HG02798 (cell line): ENCODE data around the gene NUP42.
"Not testable (repeated sequence)": the region's sequence is repeated elsewhere in the genome, so short reads cannot be mapped to it uniquely, and the experiment has no call there.

ENCODE experiments used
- ATAC-seq: cut with Tn5 transposase; IDR thresholded peaks from one replicate; pipeline ENCODE4 v1.9.1; 2021; ENCODE audit warnings: mild to moderate bottlenecking; ENCODE audit not compliant: unreplicated experiment, poor library complexity

The NUP42 gene, protein sequence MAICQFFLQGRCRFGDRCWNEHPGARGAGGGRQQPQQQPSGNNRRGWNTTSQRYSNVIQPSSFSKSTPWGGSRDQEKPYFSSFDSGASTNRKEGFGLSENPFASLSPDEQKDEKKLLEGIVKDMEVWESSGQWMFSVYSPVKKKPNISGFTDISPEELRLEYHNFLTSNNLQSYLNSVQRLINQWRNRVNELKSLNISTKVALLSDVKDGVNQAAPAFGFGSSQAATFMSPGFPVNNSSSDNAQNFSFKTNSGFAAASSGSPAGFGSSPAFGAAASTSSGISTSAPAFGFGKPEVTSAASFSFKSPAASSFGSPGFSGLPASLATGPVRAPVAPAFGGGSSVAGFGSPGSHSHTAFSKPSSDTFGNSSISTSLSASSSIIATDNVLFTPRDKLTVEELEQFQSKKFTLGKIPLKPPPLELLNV

DNA sequence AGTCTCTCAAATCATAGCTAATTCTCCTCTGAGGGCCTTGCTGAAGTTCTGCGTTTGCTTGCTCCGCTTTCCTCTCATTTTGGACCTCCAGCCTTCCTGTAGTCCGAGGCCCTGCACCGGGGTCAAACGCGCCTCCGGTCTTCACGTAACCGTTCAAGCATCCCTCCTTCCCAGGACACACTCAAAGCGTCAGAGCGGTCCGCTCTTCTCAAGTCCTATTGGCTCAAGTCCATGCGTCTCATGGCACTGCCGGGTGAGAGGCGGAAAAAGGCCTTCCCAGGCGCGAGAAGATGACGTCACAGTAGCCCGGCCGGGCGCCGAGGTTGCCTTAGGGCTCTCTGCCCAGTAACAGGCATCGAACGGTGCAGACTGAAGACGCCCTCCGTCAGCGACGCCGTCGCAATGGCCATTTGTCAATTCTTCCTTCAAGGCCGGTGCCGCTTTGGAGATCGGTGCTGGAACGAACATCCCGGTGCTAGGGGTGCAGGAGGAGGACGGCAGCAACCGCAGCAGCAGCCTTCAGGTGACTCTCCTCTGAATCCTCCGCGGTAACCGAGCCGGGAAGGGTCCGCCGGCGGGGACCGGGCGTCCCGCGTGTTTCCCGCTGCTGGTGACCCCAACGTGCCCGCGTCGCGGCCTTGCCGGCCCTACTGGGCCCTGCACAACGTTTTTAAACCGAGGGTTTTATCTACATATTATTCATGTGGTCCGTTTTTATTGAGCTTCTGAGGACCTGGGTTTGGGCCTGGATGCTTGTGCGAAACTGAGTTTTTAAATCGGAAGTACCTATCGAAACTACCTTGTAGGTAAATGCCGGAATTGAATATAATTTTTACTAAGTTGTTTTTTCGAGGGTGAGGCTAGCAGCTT lies at the start of gene NUP42:
Gene NUP42 (plus strand): TSS at position 365 of the 870 bp plus-strand sequence. CDS start 38 bp downstream, at position 403.
- peak; percentile 97 for ATAC-seq

DNA sequence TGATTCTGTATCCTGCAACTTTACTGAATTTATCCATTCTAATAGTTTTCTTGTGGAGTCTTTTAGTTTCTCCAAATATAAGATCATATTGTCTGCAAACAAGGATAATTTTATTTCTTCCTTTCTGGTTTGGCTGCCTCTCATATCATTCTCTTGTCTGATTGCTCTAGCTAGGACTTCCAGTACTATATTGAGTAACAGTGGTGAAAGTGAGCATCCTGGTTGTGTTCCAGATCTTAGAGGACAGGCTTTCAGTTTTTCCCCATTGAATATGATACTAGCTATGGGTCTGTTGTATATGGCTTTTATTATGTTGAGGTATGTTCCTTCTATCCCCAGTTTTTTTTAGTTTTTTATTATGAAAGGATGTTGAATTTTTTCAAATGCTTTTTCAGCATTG lies 48.1 kb upstream of the NUP42 start:
- no peak for ATAC-seq

DNA sequence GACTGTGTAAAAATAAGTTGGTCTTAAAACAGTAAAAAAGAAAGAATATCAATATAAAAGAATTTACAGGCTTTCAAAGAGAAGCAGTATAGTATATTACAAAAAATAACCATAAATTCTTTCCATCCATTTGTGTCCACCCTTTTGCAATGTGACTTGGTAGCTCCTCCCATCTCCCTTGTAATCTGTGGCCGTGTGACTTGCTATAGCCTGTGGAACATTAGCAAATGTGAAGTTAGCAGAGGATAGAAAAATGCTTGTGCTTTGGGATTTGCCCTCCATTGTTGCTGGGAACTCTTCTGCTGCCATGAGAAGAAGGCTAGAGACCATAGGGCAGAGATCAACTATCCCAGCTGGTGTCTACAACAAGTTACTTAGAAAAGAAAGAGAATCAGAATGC lies 46.1 kb upstream of the NUP42 start:
- no peak for ATAC-seq

DNA sequence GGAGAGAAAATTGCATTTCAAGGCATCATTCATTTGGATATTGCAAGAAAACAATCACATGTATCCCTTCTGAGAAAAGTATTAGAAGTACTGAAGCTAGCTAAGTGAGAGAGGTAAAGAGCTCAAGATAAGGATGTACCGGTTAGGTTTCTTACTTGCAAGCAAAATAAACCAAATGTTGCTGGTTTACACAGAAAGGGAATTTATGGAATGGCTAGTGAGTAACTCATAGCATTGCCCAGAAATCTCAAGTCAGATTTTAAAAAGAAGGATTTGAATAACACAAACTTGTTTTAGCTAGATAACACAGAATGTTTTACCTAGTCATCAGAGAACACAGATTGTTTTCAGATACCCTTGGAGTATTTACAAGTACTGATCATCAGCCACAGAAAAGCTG lies 45.6 kb upstream of the NUP42 start:
- no peak for ATAC-seq

DNA sequence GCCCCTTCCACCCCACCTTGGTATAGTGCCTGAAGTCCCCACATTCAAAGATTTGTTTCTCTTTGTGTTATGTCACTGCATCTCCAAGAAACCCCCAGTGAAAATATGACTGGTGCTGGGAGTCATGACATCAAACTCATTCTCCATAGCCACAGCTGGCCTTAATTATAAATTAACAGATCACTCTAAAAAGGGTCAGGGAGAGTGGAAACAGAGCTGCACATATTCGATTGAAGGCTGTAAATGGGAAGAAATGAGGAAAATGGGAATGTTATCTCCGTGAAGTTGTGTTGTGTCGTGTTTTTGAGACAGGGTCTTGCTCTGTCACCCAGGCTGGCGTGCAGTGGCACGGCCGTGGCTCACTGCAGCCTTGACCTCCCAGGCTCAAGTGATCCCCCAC lies 24.2 kb upstream of the NUP42 start:
- ATAC-seq: no peak

DNA sequence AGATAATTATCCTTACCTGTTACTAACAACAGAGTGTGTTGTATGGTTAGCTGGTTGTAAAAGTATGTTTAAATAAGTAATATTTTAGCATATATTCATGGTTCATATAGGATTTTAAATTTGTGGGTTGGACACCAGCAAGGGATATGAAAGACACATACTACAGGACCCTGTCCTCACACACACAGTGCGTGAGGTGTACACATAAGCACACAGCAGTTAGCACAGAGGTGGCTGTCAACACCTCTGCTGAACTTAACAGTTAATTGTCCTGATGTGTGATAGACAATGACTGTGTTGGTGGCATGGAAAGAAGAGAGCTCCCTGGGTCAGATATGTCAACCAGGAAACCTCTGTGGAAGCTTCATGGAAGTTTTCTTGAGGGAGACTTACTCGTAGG lies 23.3 kb upstream of the NUP42 start:
- no peak for ATAC-seq

DNA sequence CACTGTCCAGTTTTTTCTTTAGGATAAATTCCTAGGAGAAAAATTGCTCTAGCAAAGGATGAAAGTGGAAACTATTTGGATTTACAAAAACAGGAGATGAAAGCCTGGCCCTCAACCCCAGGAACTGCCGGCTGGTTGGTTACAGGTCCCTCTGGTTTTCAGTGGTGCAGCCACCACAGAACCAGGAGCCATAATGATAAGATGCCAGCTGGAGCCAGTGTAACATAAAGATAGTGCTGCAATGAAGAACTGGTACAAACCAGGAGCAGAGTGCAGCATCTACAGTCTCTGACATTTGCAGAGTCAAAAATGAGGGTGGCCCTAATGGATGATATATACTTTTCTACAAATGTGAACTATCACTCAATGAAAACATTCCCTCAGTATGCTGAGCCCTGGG lies 20.4 kb upstream of the NUP42 start:
- no peak for ATAC-seq

DNA sequence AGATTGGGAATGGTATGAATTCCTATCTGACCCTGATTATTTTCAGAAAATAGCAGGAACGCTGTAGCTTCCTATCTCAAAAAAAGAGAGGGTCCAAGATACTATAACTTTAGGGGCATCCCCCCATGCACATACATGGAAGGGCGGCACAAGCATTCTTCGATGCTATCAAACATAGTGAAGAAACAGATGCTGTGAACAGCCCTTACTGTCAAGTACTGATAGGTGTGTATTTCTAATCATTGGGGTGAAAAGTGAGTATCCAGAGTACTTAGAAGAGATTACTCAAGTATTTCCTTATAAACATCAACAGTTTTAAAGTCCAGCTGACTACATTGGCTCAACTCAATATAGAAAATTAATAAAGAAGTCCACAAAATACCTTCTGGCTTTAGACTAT lies 17.0 kb upstream of the NUP42 start:
- ATAC-seq: no peak

DNA sequence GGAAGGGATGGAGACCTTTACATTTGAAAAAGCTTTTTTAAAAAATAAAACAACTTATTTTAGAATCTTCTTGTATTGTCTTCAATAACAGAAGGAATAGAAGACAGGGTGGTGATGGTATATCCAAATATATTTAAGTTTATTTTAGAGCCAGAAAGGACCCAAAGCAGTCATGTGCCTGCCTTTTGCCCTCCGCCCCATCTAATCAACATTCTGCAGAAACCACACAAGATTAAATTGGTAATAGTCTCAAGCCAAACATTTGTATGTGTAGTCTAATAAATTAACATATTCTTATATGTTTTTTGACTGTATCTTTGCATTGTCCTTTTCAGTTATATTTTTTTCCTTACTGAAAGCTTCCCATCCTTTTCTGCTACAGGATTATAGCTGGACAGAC lies 16.5 kb upstream of the NUP42 start:
- no peak for ATAC-seq

DNA sequence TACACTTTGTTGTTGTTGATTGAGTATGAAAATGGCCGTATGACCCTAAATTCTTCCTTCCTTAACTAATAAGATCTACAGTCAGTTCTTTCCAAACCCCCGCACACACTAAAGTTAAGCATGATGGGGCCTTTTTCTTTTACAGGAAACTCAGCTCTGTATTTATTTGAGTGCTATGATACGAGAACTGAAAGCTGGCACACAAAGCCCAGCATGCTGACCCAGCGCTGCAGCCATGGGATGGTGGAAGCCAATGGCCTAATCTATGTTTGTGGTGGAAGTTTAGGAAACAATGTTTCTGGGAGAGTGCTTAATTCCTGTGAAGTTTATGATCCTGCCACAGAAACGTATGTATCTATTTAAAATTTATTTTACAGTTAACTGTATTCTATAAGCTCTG lies 14.2 kb upstream of the NUP42 start:
- no peak for ATAC-seq

DNA sequence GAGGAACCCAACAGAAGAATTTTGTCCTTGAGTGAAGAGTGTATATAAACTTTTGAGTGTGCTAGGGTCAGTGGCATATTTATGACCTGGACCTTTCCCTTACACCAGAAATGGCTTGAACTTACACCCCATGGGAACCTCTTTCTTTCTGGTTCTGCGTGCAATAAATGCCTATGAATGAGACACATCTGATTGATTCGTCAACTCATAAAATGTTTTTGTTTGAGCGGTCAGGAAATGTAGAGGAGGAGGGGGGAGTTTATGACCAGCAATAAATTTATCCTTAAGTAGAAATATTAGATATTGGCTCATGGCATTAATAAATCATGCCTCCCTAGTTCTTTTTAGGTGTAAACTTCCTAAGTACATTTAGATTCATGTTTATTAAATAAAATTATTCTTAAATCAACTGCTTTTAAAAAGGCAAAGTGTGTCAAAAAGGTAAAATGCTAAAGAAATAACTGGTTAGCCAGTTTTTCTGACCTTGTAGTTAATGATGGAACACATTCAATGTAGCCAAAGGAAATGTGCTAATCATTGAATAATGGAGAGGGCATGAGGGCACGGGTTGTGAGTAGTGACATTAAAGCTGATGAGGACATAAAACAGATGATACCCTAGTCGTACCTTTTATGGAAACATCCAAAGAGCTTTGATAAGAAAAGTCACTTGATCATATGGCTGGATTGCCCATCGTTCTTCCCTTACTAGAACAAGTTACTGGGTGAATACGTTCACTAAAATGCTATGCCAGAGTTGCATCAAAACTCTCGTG lies 13.6 kb upstream of the NUP42 start:
- ATAC-seq: no peak

DNA sequence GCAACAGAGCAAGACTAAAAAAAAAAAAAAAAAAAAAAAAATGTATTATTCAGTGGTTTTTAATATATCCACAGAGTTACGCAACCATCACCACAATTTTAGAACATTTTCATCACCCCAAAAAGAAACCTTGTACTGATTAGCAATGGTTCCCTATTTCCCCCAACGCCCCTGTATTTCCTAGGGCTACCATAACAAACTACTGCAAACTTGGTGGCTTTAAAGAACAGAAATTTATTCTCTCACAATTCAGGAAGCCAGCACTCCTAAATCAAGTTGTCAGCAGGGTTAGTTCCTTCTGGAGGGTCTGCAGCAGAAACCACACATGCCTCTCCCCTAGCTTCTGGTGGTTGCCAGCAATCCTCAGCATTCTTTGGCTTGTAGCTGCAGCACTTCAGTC lies 5.9 kb upstream of the NUP42 start:
- no peak for ATAC-seq

DNA sequence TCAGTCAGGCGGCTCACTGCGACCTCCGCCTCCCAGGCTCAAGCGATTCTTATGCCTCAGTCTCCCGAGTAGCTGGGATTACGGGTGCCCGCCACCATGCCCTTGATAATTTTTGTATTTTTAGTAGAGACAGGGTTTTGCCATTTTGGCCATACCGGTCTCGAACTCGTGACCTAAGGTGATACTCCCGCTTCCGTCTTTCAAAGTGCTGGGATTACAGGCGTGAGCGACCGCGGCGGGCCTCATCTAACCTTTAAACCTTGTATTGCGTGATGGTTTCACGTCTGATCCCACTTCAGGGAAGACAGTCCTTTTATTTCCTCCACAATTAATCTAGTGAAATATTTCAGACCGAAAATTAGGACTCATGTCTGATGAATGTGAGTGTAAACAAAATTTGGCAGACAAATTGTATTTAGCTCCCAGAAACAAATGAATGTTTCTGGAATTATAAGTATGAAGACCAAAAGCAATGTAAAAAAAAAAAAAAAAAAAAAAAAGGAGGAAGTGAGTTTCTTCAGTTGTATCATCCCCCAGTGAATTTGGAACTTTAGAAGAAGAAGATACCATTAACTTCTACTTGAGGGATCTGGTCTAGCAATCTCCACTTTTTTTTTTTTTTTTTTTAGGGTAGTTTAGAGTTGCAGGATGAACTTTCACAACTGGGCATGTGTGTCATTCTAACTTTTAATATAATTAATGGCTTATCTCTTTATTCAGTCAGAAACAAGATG lies 1.6 kb downstream of the NUP42 start:
- ATAC-seq: no peak

DNA sequence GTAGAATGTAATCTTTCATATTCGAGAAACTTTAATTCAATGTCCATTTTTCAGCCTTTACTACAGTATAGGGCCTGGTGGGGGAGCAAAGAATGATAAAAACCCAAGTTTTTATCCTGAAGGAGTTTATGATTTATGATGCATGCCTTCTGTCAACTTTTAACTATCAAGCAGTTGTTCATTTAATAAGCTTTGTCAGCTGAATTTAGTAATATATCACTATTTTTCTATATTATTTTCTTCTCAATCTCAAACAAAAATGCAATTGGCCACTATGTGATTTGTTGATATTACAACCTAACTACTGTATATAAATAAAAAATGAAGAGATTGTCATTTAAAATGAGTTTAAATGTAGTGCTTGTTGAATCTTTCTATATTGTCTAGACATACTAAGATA lies 2.4 kb downstream of the NUP42 start:
- no peak for ATAC-seq

DNA sequence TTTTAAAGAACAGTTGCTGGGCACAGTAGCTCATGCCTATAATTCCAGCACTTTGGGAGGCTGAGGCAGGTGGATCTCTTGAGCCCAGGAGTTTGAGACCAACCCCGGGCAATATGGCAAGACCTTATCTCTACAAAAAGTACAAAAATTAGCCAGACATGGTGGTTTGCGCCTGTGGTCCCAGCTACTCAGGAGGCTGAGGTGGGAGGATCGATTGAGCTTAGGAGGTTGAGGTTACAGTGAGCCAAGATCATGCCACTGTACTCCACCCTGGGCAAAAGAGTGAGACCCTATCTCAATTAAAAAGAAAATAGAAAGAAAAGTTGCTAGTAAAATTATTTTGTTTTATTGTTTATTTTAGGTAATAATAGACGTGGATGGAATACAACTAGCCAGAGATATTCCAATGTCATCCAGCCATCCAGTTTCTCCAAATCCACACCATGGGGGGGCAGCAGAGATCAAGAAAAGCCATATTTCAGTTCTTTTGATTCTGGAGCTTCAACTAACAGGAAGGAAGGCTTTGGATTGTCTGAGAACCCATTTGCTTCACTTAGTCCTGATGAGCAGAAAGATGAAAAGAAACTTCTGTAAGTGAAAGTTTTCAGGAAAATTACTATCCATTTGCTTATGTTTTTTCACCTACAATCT lies 3.0 kb downstream of the NUP42 start:
- ATAC-seq: no peak

DNA sequence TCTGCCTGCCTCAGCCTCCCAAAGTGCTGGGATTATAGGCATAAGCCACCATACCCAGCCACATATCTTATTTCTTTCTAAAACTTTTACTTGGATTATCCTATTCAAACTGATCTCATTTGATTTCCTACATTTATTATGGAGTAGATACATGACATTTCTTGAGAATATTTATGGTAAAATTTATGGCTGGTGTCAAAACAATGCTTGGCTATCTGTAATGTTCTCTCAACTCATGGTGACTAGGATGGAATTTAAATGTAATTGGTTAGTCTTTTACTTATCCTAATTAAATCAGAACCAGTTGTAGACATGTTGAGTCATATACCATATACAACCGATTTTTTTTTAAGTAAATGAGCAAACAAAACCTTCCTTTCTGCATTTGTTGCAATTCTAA lies 4.1 kb downstream of the NUP42 start:
- ATAC-seq: no peak

DNA sequence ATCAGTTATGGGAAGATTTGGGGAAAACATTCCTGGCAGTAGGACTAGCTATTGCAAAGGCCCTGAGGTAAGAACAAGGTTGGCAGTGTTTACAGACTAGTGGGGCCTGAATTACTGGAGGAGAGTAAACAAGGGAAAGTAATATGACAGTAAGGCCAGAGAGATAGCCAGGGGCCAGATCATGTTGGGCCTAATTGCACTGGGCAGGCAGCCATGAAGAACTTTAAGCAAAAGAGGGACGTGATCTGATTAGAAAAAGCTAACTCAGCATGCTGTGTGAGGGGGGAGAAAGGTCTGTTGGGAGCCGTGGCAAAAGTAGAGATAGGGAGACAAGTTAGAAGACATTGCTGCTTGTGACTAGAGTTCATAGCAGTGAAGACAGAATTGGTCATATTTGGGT lies 9.2 kb downstream of the NUP42 start:
- ATAC-seq: no peak

DNA sequence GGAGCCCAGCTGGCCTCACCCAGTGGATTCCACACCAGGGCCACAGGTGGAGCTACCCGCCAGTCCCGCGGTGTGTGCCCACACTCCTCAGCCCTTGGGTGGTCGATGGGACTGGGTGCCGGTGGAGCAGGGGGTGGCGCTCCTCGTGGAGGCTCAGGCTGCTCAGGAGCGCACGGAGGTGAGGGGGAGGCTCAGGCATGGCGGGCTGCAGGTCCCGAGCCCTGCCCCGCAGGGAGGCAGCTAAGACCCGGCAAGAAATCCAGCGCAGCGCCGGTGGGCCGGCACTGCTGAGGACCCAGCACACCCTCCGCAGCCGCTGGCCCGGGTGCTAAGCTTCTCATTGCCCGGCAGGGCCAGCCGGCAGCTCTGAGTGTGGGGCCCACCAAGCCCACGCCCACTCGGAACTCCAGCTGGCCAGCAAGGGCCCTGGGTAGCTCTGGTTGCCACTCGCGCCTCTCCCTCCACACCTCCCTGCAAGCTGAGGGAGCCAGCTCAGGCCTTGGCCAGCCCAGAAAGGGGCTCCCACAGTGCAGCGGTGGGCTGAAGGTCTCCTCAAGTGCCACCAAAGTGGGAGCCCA lies 11.9 kb downstream of the NUP42 start:
- ATAC-seq: not testable (repeated sequence)

DNA sequence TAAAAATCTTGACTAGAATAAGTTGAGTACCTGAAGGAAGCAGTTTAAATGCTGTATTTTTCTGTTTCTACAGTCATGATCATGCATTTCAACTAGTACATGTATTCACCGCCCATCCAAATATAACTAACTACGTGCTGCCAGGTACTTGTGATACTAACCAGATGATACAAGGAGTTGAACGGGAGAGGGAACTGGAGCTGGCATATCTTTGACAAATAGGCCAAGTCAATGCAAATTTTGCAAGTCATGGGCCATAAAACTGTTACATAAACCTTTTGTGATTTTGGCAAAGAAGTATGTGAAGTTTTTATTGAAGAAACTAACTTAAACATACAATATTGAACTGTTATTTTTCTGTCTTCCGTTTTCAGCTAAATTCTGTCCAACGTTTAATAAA lies 14.5 kb downstream of the NUP42 start:
- ATAC-seq: no peak
